Stimulated activated naive B cell treated with anti-CD40 and anti-IgM and Interleukin-4, amounts not matched to agents 10 μg/mL and 1 μg/mL and 100 μg/mL, for 72 hours (primary cell): ENCODE measurements around the gene CABLES1.
"Not testable (repeated sequence)": the region's sequence is repeated elsewhere in the genome, so short reads cannot be mapped to it uniquely, and the experiment has no call there.

ENCODE experiments used
- ATAC-seq, 2 donors: fragments of 150-1000 bp; cut with Tn5 transposase; replicated peaks; 2 replicates each; pipeline ENCODE4 v1.10.0; 2021; ENCODE audit warnings: moderate library complexity in 1 of 2
- DNase-seq: peaks from one replicate; pipeline ENCODE4 v3.0.0; 2021
- H3K27ac Mint-ChIP-seq: one replicate; pipeline ENCODE4 v1.8.0; 2022; ENCODE audit warnings: mild to moderate bottlenecking, mixed read lengths
- H3K27me3 Mint-ChIP-seq, 2 donors: one replicate each; pipeline ENCODE4 v1.8.0; 2022; ENCODE audit warnings: mixed read lengths in 2 of 2
- H3K36me3 Mint-ChIP-seq, 2 donors: one replicate each; pipeline ENCODE4 v1.8.0; 2022; ENCODE audit warnings: mixed read lengths in 2 of 2, mild to moderate bottlenecking in 1 of 2
- H3K4me1 Mint-ChIP-seq, 2 donors: one replicate each; pipeline ENCODE4 v1.8.0; 2022; ENCODE audit warnings: mixed read lengths in 2 of 2, mild to moderate bottlenecking in 1 of 2
- H3K4me3 Mint-ChIP-seq, 2 donors: one replicate each; pipeline ENCODE4 v1.8.0; 2022; ENCODE audit warnings: mild to moderate bottlenecking in 2 of 2, mixed read lengths in 2 of 2, moderate library complexity in 1 of 2
- H3K9me3 Mint-ChIP-seq, 2 donors: one replicate each; pipeline ENCODE4 v1.8.0; 2022; ENCODE audit warnings: mixed read lengths in 2 of 2, mild to moderate bottlenecking in 1 of 2

The CABLES1 gene

GRCh38 chr18:23134780-23135549 lies at the start of gene CABLES1:
Gene CABLES1, plus strand, starts transcription at chr18:23135485. Its CDS starts 278 bp downstream, at chr18:23135763.
- DNase-seq = peak; percentile 30
- H3K27ac Mint-ChIP-seq = peak within 1 kb of the TSS; percentile 92

GRCh38 chr18:23087352-23087751 lies 47.9 kb upstream of the CABLES1 start:
- peaks cover 3 to 11% of the 10 kb centered on the region in 2 donors for H3K4me1 Mint-ChIP-seq
- H3K27ac Mint-ChIP-seq = no peak overlapping the region
- peaks cover 6 to 7% of the 10 kb centered on the region in 2 donors for H3K27me3 Mint-ChIP-seq
- ATAC-seq (no peak), DNase-seq (no peak)
- H3K9me3 Mint-ChIP-seq = no peaks in the 10 kb centered on the region
- no peaks in the 10 kb centered on the region for H3K36me3 Mint-ChIP-seq
- no peak overlapping the region for H3K4me3 Mint-ChIP-seq

More at GRCh38 chr18:23134780-23135549, at the start of gene CABLES1:
- ATAC-seq = peak; percentile 10 to 12
- Mint-ChIP-seq H3K4me3 (peak within 1 kb of the TSS; percentile 89 to 96), H3K27me3 (peaks cover 19 to 24% of the 10 kb centered on the region in 2 donors), H3K36me3 (peaks cover 5 to 8% of the 10 kb centered on the region in 2 donors), H3K9me3 (no peaks in the 10 kb centered on the region), H3K4me1 (peaks cover 20 to 31% of the 10 kb centered on the region in 2 donors)

GRCh38 chr18:23088310-23088709 lies 47.0 kb upstream of the CABLES1 start:
- DNase-seq = no peak
- no peak overlapping the region for H3K27ac Mint-ChIP-seq

GRCh38 chr18:23091017-23091993 lies 44.0 kb upstream of the CABLES1 start:
- H3K4me3 Mint-ChIP-seq, H3K36me3 Mint-ChIP-seq, H3K9me3 Mint-ChIP-seq, H3K27me3 Mint-ChIP-seq, DNase-seq: not testable (repeated sequence)
- peak; percentile 87 to 93 for ATAC-seq
- H3K4me1 Mint-ChIP-seq = peaks cover 4 to 19% of the 10 kb centered on the region in 2 donors
- peak overlapping the region; percentile 22 for H3K27ac Mint-ChIP-seq

More at GRCh38 chr18:23088310-23088709, 47.0 kb upstream of the CABLES1 start:
- H3K36me3 Mint-ChIP-seq = no peaks in the 10 kb centered on the region
- peaks cover 4 to 6% of the 10 kb centered on the region in 2 donors for H3K27me3 Mint-ChIP-seq
- no peak for ATAC-seq
- no peak overlapping the region for H3K4me3 Mint-ChIP-seq
- no peaks in the 10 kb centered on the region for H3K9me3 Mint-ChIP-seq
- peaks cover 4 to 18% of the 10 kb centered on the region in 2 donors for H3K4me1 Mint-ChIP-seq

GRCh38 chr18:23092121-23092520 lies 43.2 kb upstream of the CABLES1 start:
- Mint-ChIP-seq H3K4me3 (no peak overlapping the region), H3K27me3 (no peaks in the 10 kb centered on the region), H3K9me3 (no peaks in the 10 kb centered on the region), H3K4me1 (peaks cover 4 to 19% of the 10 kb centered on the region in 2 donors), H3K36me3 (no peaks in the 10 kb centered on the region), H3K27ac (no peak overlapping the region)
- no peak for DNase-seq
- ATAC-seq = no peak

GRCh38 chr18:23093130-23093529 lies 42.2 kb upstream of the CABLES1 start:
- H3K9me3 Mint-ChIP-seq, H3K36me3 Mint-ChIP-seq, ATAC-seq, H3K27me3 Mint-ChIP-seq, DNase-seq, H3K4me3 Mint-ChIP-seq, H3K27ac Mint-ChIP-seq: not testable (repeated sequence)
- H3K4me1 Mint-ChIP-seq = peaks cover 4 to 19% of the 10 kb centered on the region in 2 donors

- H3K27ac Mint-ChIP-seq = no peak overlapping the region
- ATAC-seq (no peak), DNase-seq (no peak)
- no peaks in the 10 kb centered on the region for H3K9me3 Mint-ChIP-seq
- no peaks in the 10 kb centered on the region for H3K36me3 Mint-ChIP-seq
- peaks cover 4 to 19% of the 10 kb centered on the region in 2 donors for H3K4me1 Mint-ChIP-seq
- no peak overlapping the region for H3K4me3 Mint-ChIP-seq
- no peaks in the 10 kb centered on the region for H3K27me3 Mint-ChIP-seq
Observed at GRCh38 chr18:23093772-23094171, 41.5 kb upstream of the CABLES1 start.

GRCh38 chr18:23094411-23095190 lies 40.7 kb upstream of the CABLES1 start:
- no peak overlapping the region for H3K27ac Mint-ChIP-seq

GRCh38 chr18:23095463-23095862 lies 39.8 kb upstream of the CABLES1 start:
- ATAC-seq (no peak), DNase-seq (no peak)
- Mint-ChIP-seq H3K36me3 (no peaks in the 10 kb centered on the region), H3K4me1 (peaks cover 2 to 19% of the 10 kb centered on the region in 2 donors), H3K9me3 (no peaks in the 10 kb centered on the region), H3K4me3 (no peak overlapping the region), H3K27me3 (no peaks in the 10 kb centered on the region), H3K27ac (no peak overlapping the region)

More at GRCh38 chr18:23094411-23095190, 40.7 kb upstream of the CABLES1 start:
- H3K27me3 Mint-ChIP-seq = no peaks in the 10 kb centered on the region
- H3K36me3 Mint-ChIP-seq = no peaks in the 10 kb centered on the region
- H3K9me3 Mint-ChIP-seq = no peaks in the 10 kb centered on the region
- peaks cover 2 to 19% of the 10 kb centered on the region in 2 donors for H3K4me1 Mint-ChIP-seq
- DNase-seq (no peak), ATAC-seq (no peak)
- H3K4me3 Mint-ChIP-seq = no peak overlapping the region

- not testable (repeated sequence) for H3K27me3 Mint-ChIP-seq, ATAC-seq, H3K9me3 Mint-ChIP-seq, DNase-seq, H3K36me3 Mint-ChIP-seq, H3K27ac Mint-ChIP-seq, H3K4me3 Mint-ChIP-seq
- H3K4me1 Mint-ChIP-seq = peaks cover 2 to 11% of the 10 kb centered on the region in 2 donors
Observed at GRCh38 chr18:23097016-23097415, 38.3 kb upstream of the CABLES1 start.

GRCh38 chr18:23099621-23100020 lies 35.7 kb upstream of the CABLES1 start:
- H3K4me3 Mint-ChIP-seq = no peak overlapping the region
- H3K9me3 Mint-ChIP-seq = no peaks in the 10 kb centered on the region
- DNase-seq (no peak), ATAC-seq (no peak)
- no peaks in the 10 kb centered on the region for H3K4me1 Mint-ChIP-seq
- no peak overlapping the region for H3K27ac Mint-ChIP-seq
- no peaks in the 10 kb centered on the region for H3K27me3 Mint-ChIP-seq
- no peaks in the 10 kb centered on the region for H3K36me3 Mint-ChIP-seq

GRCh38 chr18:23101861-23102432 lies 33.3 kb upstream of the CABLES1 start:
- H3K4me3 Mint-ChIP-seq = no peak overlapping the region
- no peaks in the 10 kb centered on the region for H3K36me3 Mint-ChIP-seq
- no peak for ATAC-seq
- peaks cover 0 to 6% of the 10 kb centered on the region in 2 donors for H3K27me3 Mint-ChIP-seq
- peaks cover 4 to 7% of the 10 kb centered on the region in 2 donors for H3K4me1 Mint-ChIP-seq
- no peaks in the 10 kb centered on the region for H3K9me3 Mint-ChIP-seq
- H3K27ac Mint-ChIP-seq = no peak overlapping the region
- no peak for DNase-seq

GRCh38 chr18:23102493-23103261 lies 32.6 kb upstream of the CABLES1 start:
- Mint-ChIP-seq H3K27me3 (peaks cover 0 to 6% of the 10 kb centered on the region in 2 donors), H3K9me3 (no peaks in the 10 kb centered on the region), H3K36me3 (no peaks in the 10 kb centered on the region), H3K4me3 (no peak overlapping the region), H3K27ac (no peak overlapping the region), H3K4me1 (peaks cover 4 to 7% of the 10 kb centered on the region in 2 donors)
- DNase-seq (no peak), ATAC-seq (no peak)
